ENCODE data around the gene TUBB3.
A peak's percentile ranks its signal among the peaks of the same experiment; 100 is the strongest.

The TUBB3 gene

DNA sequence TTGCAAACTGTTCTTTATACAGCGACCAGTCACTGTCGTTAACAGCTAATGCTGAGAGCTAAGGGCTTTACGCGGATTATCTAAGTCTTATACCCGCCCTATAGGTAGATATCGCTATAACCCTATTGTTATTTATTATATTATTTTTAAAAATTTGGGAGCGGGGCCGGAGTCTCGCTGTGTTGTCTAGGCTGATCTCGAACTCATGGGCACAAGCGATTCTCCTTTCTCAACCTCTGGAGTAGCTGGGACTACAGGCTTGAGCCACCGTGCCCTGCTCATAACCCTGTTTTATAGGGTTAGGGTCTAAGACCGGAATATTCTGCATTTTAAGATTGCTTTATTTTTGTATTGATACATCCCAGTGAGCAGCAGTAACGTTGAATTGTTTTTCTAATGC, 50.1 kb downstream of the TUBB3 start:
- Histone ChIP-seq H3K9me3 (peaks cover 4% of the 10 kb centered on the region; the same call in 1 of the 2 replicates), H3K27me3 (no peaks in the 10 kb centered on the region), H3K36me3 (peaks cover 20% of the 10 kb centered on the region), H3K4me3 (ENCODE audit: low read depth, low read length) (peak overlapping the region; percentile 99), H3K4me1 (no peaks in the 10 kb centered on the region)
- TF ChIP-seq, protein P1, sequence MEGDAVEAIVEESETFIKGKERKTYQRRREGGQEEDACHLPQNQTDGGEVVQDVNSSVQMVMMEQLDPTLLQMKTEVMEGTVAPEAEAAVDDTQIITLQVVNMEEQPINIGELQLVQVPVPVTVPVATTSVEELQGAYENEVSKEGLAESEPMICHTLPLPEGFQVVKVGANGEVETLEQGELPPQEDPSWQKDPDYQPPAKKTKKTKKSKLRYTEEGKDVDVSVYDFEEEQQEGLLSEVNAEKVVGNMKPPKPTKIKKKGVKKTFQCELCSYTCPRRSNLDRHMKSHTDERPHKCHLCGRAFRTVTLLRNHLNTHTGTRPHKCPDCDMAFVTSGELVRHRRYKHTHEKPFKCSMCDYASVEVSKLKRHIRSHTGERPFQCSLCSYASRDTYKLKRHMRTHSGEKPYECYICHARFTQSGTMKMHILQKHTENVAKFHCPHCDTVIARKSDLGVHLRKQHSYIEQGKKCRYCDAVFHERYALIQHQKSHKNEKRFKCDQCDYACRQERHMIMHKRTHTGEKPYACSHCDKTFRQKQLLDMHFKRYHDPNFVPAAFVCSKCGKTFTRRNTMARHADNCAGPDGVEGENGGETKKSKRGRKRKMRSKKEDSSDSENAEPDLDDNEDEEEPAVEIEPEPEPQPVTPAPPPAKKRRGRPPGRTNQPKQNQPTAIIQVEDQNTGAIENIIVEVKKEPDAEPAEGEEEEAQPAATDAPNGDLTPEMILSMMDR (IDR thresholded peaks at IDR 0.05; ENCODE audit: low read depth, low read length) = no peak
- no peak for DNase-seq

DNA sequence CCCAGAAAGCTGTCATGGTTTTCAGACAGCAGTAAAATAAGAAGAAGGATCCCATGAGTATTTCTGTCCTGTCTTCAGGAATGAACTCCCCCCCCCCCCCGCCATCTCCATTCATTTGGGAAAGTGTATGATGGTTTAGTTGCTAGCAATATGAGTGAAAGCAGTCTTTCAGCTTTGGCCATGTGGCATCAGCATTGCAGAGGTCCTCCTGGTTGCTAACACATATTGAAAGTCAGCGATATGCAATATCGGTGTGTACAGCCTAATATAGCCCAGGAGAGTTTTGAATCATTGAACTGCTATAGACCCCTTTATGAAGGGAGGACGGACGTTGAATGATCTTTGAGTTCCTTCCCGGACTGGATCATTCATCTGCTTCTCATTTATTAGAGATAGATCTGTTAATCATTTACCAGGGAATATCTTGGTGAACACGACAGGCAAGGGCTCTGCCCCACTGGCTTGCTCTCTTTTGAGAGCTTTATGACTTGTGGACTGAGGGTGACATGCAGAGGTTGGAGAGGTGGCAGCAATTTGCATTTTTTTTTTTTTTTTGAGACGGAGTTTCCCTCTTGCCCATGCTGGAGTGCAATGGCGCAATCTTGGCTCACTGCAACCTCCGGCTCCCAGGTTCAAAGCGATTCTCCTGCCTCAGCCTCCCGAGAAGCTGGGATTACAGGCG, 50.7 kb downstream of the TUBB3 start:
- Histone ChIP-seq H3K4me3 (ENCODE audit: low read depth, low read length) (peak overlapping the region; percentile 99), H3K36me3 (peaks cover 23% of the 10 kb centered on the region), H3K27me3 (no peaks in the 10 kb centered on the region), H3K4me1 (no peaks in the 10 kb centered on the region), H3K9me3 (peaks cover 4% of the 10 kb centered on the region; the same call in 1 of the 2 replicates)
- DNase-seq = no peak
- TF ChIP-seq, protein P1 (IDR thresholded peaks at IDR 0.05; ENCODE audit: low read depth, low read length) = no peak

DNA sequence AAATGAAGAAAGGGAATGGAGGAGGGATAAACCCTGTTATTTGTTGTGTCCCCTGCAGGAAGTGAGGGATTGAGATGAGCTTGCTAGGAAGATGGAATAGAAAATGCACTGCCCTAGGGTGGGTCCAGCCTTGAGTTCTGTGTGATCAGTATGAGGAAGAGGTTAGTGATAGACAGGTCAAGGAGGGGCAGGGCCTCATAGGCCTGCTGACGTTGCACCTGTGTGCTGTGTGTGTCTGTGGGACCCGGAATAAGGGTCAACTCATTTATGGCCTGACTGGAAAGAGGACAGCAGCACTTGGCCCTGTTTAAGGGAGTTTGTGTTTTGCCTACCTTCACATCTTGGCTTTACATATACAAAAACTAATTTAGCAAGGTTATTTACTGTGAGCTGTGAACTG, 51.7 kb downstream of the TUBB3 start:
- Histone ChIP-seq H3K27me3 (no peaks in the 10 kb centered on the region), H3K4me1 (no peaks in the 10 kb centered on the region), H3K4me3 (ENCODE audit: low read depth, low read length) (no peak overlapping the region), H3K36me3 (peaks cover 27% of the 10 kb centered on the region), H3K9me3 (peaks cover 4% of the 10 kb centered on the region; the same call in 1 of the 2 replicates)
- DNase-seq = no peak
- TF ChIP-seq, protein P1 (IDR thresholded peaks at IDR 0.05; ENCODE audit: low read depth, low read length) = no peak

DNA sequence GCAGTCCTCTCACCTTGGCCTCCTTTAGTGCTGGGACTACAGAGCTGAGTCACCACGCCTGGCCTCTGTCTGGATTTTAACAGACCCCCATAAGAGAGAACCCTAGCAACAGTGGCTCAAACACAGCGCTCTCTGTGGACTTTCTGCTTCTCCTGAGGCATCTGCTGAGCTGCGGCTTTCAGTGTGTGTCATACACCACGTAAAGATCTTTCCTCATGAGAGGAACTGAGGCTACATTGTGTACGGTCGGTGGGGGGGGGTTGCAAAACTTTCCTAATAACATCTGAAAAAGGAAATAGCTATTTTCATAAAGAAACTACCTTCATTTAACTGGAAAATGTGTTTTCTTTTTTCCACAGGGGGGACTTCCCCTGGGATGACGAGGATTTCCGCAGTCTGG, 58.3 kb downstream of the TUBB3 start:
- no peak overlapping the region for H3K4me3 ChIP-seq (ENCODE audit: low read depth, low read length)
- no peaks in the 10 kb centered on the region for H3K27me3 ChIP-seq
- H3K36me3 ChIP-seq = peaks cover 73% of the 10 kb centered on the region
- TF ChIP-seq, protein P1 (IDR thresholded peaks at IDR 0.05; ENCODE audit: low read depth, low read length) = no peak
- H3K9me3 ChIP-seq = no peaks in the 10 kb centered on the region
- H3K4me1 ChIP-seq = no peaks in the 10 kb centered on the region
- no peak for DNase-seq

DNA sequence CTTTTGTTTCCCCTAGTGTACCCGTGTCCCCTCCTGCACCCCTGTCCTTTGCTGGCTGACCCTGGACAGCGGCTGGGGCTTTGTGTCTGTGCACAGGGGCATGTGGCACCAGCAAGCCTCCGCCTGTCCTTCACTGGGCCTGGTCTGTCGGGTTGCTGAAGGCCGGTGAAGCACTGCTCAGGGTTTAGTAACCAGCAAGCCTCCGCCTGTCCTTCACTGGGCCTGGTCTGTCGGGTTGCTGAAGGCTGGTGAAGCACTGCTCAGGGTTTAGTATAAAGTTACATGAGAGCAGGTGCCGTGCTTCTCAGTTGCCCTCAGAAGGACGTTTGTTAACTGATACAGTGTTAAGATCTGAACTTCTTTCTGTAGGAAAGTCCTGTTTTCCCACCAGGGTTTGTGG, 59.2 kb downstream of the TUBB3 start:
- DNase-seq = no peak
- Histone ChIP-seq H3K36me3 (peaks cover 80% of the 10 kb centered on the region), H3K27me3 (no peaks in the 10 kb centered on the region), H3K4me1 (no peaks in the 10 kb centered on the region), H3K9me3 (no peaks in the 10 kb centered on the region), H3K4me3 (ENCODE audit: low read depth, low read length) (no peak overlapping the region)
- TF ChIP-seq, protein P1 (IDR thresholded peaks at IDR 0.05; ENCODE audit: low read depth, low read length) = no peak

DNA sequence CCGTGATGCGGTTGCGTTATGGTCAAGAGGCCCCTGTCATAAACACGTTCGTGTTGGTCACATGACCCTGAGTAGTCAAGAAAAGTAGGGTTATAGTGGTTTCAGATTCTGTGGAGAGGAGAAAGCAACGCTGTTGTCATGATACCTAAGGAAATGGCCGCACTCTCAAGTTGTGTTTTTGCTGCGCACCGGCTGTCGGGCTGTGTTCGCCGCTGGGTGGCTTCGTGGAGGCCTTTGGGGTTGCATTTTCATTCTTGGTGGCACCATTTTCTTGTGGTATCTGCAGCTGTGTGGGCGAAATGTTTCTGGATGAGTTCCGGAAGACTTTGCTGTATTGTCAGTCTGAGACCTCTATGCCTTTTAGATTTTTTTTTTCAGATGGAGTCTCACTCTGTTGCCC, 60.4 kb downstream of the TUBB3 start:
- DNase-seq = no peak
- peaks cover 77% of the 10 kb centered on the region for H3K36me3 ChIP-seq

More for the DNA sequence above, 60.4 kb downstream of the TUBB3 start:
- H3K9me3 ChIP-seq = no peaks in the 10 kb centered on the region
- no peaks in the 10 kb centered on the region for H3K4me1 ChIP-seq
- H3K4me3 ChIP-seq (ENCODE audit: low read depth, low read length) = no peak overlapping the region
- no peaks in the 10 kb centered on the region for H3K27me3 ChIP-seq
- TF ChIP-seq, protein P1 (IDR thresholded peaks at IDR 0.05; ENCODE audit: low read depth, low read length) = no peak
